HL-60 (cell line): ENCODE results near the gene TM7SF2.

Experiments used
- CTCF ChIP-seq: IDR thresholded peaks from one replicate; pipeline ENCODE4 v1.5.1; 2011; ENCODE audit warnings: low read length, control low read depth, inconsistent platforms; ENCODE audit not compliant: insufficient read depth
- GABPA ChIP-seq: IDR thresholded peaks from 2 replicates; pipeline ENCODE4 v1.6.1; 2012; ENCODE audit warnings: low read depth
- POLR2AphosphoS5 ChIP-seq: IDR thresholded peaks from 2 replicates; pipeline ENCODE4 v1.6.1; 2012; ENCODE audit warnings: low read depth
- TF ChIP-seq, protein P1 (sequence below): IDR thresholded peaks from 2 replicates; pipeline ENCODE4 v1.6.1; 2012; ENCODE audit warnings: low read depth; ENCODE audit not compliant: insufficient replicate concordance

- TF ChIP-seq CTCF (no peak), POLR2AphosphoS5 (no peak), GABPA (no peak)
- TF ChIP-seq, protein P1, sequence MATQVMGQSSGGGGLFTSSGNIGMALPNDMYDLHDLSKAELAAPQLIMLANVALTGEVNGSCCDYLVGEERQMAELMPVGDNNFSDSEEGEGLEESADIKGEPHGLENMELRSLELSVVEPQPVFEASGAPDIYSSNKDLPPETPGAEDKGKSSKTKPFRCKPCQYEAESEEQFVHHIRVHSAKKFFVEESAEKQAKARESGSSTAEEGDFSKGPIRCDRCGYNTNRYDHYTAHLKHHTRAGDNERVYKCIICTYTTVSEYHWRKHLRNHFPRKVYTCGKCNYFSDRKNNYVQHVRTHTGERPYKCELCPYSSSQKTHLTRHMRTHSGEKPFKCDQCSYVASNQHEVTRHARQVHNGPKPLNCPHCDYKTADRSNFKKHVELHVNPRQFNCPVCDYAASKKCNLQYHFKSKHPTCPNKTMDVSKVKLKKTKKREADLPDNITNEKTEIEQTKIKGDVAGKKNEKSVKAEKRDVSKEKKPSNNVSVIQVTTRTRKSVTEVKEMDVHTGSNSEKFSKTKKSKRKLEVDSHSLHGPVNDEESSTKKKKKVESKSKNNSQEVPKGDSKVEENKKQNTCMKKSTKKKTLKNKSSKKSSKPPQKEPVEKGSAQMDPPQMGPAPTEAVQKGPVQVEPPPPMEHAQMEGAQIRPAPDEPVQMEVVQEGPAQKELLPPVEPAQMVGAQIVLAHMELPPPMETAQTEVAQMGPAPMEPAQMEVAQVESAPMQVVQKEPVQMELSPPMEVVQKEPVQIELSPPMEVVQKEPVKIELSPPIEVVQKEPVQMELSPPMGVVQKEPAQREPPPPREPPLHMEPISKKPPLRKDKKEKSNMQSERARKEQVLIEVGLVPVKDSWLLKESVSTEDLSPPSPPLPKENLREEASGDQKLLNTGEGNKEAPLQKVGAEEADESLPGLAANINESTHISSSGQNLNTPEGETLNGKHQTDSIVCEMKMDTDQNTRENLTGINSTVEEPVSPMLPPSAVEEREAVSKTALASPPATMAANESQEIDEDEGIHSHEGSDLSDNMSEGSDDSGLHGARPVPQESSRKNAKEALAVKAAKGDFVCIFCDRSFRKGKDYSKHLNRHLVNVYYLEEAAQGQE, result no peak
Measured at GRCh38 chr11:65130631-65131416, 19.2 kb downstream of the TM7SF2 start.
